Activated naive CD8-positive, alpha-beta T cell treated with anti-CD3 and anti-CD28 coated beads, Interleukin-2, amount 50 U/mL, for 16 hours (primary cell): ENCODE results near the gene ARHGAP6.
"Not testable (repeated sequence)": the region's sequence is repeated elsewhere in the genome, so short reads cannot be mapped to it uniquely, and the experiment has no call there.

Source experiments
- DNase-seq: peaks from one replicate; pipeline ENCODE4 v3.0.0-alpha.2; 2020; ENCODE audit warnings: low read depth, low spot score

The ARHGAP6 gene

DNA sequence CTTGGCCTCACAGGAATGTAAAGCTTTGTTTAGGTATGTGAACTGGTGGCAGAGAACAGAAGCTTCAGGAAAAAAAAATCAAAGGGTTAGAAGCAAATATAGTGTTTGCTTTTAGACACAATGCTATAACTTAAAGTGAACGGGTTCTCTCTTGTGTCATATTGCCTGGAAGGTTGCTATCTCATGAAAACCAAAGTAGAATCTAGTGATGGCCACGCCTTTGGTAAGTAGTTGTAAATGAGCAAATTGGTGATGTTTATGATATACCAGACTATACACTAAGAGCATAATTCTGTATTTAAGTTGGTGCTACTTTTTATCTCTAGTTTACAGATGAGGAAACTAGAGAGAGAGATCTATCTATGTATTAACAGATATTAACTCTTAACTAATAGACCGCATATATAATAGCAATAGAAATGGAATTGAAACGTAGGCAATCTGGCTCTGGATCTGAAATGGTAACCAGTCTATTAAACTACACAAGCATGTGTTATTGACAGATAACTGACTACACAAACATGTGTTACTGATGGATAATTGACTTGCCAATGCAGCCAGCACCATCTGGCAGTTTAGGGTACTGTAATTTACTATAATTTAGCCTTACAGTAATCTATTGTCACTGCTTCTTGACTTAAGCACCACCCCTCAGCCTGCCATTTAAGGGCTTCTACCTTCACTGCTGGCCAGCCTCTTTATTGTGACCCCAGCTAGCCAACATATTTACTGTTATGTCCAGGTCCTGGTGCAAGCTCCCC is 513.7 kb downstream of the ARHGAP6 start:
- no peak for DNase-seq

DNA sequence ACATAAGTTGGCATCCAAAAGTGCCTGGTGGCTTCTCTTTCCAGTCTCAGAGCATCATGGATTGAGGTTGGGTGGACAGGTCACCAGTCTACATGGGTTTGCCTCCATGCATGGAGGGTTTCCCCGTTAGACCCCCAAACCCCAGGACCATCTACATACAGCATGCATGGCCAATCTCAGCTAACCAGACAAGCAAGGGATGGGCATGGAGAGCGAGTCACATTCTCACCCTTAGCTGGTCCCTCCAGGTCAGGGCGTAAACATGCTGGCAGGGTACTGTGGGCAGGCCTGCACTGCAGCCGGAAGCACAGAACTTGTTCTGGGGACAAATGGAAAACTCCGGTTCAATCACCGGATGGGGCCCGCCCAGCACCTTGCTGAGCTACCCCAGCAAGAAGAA is 517.3 kb downstream of the ARHGAP6 start:
- DNase-seq: no peak

DNA sequence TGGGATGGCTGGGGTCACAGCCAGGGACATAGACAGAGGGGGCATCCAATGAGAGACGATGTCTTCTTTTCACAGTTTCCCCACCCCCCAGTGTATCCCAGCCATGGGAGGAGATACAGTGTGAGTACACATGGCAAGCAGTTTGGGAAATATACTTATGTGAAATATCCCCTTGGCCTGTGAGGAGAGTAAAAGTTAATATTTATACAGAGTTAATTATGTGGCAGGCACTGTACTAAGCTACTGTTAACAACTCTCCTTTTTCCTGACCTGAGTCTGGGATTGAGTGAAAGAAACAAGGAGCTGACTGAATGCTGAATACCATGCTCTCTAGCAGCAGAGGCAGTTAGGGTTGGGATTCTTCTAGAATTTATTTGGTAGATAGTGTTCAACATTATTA is 519.3 kb downstream of the ARHGAP6 start:
- no peak for DNase-seq

DNA sequence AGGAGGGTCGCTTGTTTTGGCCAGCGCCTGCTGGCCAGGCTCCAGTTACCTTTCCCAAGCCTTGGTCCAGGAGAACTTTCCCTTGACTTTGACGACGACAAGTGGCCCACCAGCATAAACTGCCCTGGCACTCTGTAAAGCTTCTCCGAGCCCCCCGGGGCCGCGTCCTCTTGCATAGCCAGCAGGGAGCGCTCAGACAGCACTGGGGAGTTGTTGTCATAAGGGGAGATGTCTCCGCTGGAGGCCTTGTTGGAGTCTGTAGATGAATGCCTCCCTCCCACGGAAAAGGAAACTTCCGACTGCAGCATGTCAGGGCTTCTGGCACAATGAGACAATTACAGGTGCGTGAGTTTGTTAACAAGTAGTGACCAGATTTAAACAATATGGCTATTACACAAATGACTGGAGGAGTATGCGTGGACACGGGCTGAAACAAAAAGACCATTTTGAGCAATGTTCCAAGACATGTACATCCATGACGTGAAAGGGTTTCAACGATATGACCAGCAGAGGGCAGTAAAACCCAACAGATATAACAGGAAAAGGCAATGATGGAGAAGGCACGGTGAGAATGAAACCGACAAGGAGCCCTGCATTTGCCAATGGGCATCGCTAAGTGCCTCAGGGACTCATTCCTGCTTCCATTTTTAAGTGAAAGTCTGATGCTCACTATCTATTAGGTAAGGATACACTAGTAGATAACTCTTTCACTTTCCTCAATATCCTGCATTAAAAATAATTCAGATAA is 521.6 kb downstream of the ARHGAP6 start:
- DNase-seq: no peak

DNA sequence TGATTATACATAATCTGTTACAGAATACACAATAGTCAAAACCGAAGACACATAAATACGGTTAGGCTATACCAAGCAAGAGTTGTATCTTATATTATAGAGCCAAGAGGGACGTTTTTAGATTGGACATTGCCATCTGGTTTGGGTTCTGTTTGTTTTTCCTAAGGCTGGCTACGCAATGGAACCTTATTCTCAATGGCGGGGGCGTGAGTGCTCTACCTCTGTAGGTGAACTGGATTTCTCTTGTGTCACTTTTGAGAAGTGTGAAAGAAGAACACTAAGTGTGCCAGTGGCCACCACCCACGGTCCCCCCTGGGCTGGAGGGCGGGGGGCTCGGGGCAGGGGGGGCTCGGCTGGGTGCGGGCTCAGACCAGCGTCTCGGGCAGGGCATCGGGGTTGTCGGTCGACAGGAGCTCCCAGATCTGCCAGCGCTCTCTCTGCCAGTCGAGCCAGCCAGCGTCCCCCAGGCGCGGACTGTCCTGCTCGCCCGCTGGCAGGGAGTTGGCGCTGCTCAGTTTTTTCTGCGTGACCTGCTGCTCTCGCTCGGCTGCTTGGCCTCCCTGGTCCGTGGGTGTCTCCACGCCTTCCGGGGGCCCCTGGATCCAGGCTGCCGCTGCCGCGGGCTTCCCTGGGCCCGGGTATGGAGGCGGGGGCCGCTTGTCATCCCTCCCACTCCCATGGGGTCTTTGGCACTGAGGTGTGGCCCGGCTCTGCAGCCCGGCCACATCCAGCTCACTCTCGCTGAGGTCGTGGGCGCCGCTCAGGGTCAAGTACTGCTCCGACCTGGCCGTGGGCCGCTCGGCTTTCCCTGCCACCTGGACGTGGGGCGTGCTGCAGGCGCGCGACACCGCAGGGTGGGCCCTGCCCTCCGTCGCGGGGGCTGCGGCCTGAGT is 527.0 kb downstream of the ARHGAP6 start:
- DNase-seq: no peak

DNA sequence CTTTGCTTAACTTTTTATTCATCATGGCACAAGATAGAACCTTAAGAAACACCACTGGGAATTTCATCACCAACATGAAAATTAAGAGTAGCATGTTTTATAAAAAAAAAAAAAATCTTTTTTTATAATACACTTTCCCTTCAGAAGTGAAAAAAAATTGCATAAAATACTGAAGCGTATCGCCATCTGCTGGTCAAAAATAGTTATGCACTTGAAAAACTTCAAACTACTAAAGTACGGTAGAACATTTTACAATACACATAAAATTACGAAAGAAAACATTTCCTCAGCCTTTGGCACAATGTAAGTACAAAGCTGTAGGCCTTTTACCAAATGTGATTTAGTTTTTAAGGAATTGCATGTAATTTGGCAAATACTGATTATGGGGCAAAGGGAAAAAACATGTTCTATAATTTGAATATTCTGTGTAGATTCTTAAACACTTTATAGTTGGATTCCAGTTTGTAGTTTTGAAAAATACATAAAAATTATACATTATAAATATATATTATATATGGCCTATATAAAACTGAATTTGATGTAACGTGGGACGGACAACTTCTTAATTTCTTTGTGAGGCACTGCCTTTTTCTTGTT is 528.1 kb downstream of the ARHGAP6 start:
- no peak for DNase-seq

DNA sequence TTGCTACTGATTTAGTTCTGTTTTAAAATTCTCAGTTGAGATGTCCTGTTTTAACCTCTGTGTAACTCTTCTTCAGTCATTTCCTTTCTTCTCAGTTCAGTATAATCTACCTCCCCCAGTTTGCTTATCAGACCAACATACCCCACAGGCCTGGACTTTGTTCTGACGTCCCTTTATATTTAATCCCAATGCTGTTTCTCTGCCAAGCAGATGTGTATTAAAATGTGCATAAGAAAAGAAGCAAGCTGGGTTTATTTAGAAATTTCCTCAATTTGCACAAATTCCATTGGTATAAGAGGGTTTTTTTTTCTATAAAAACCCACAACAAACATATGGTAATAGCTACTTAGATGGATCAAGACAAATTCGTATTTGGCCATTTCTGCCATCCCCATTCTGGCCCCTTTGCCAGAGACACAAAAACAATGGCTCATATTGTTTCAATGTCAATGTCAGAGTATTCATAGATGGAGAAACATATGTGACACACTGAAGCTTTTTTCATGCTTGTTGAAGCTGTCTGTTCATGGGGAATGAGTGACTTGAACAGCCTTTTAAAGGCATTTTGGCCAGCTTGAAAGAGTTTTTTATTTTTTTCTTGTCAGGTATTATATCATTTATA is 530.0 kb downstream of the ARHGAP6 start:
- no peak for DNase-seq

DNA sequence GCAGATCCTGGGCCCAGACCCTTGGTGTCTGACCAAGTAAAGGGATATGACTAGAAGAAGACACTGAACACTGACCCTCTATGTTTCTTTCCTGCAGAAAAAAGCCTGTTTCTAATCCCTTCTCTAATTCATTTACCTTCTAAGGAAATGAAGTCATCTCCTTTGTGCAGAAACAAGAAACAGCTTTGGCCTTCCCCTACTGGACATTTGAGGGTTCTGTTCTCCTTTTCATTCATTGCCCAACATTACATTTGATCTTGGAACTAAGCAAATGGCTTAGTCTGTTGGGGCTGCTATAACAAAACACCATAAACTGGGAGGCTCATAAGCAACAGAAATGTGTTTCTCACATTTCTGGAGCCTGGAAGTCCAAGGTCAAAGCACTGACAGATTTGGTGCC is 534.6 kb downstream of the ARHGAP6 start:
- DNase-seq: no peak

DNA sequence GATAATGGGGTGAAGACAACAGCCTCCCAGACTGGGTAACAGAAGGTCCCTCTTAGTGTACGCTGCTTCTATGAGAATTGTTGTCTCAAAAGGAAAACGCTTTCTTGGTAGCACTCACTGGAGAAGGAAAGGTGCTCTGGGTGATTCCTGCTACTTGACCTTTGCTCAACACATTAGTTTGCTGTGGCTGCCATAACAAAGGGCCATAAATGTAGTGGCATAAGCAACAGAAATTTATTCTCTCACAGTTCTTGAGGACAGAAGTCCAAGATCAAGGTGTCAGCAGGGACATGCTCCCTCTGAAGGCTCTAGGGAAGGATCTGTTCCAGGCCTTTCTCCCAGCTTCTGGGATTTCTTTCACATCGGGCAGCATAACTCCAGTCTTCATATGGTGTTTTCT is 535.6 kb downstream of the ARHGAP6 start:
- DNase-seq: no peak

DNA sequence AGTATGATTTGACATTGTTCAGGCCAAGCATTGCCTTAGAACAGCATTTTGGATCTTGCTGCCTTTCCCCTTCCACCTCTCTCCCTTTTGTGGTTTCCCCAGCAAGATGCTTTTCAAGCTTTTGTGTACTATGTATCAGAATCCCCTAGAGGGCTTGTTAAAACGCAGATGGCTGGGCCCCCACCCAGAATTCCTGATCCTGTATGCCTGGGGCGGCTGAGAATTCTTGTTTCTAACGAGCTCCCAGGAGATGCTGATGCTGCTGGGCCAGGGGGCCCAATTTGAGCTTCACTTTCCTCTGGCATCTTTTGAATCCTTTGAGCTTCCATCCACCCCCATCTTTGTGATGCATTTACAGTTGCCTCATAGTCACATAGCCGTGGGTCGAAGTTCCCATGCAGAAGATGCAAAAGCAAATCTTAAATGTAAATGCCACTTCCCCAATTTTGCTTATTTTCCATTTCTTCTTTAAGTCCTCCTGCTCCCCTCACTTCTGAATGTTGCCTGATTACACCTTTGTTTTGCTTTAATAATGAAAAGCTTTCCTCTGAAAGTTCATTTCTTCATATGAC is 536.1 kb downstream of the ARHGAP6 start:
- DNase-seq: no peak

DNA sequence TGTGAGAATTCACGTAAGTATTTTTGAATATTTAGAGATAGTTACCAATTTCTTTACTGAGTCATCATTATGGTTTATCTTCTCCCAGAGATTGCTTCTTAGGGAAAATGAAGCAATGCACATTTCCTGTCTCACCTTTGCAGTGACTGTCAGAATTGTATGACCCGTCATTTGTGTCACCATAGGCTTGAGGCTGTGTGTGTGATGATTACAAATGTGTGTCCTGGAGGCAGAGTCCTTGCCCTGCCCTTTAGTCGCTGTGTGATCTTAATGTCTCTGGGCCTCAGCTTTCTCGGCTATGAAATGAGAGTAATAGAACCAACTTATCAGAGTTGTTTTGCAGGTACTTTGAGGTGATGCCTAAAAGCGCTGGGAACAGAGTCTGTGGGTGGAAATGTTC is 540.7 kb downstream of the ARHGAP6 start:
- DNase-seq: no peak

DNA sequence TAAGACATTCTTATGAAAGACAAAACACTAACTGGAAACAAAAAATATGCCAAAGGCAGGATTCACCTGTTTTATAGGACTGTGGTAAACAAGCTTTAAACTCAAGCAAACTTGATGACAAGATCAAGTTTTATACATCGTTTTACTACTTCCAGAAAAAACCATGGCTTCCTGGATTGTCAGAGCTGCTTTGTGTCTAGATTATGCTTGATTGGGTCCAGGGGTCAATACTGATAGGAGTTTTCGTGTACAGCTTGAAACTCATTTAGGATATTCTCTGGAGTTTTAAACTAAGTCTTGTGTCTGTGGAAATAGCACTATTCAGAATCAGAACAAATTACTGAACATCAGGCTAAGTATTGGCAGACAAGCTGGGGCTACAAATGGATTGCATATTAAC is 541.6 kb downstream of the ARHGAP6 start:
- DNase-seq: no peak

DNA sequence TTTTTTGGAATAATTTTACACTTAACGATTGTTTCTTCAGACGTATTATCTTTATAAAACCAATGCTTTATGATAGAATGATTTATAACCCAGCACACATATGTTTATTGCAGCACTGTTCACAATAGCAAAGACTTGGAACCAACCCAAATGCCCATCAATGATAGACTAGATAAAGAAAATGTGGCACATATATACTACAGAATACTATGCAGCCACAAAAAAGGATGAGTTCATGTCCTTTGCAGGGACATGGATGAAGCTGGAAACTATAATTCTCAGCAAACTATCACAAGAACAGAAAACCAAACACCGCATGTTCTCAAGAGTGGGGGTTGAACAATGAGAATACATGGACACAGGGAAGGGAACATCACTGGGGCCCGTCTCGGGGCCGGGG is 542.6 kb downstream of the ARHGAP6 start:
- DNase-seq: not testable (repeated sequence)

DNA sequence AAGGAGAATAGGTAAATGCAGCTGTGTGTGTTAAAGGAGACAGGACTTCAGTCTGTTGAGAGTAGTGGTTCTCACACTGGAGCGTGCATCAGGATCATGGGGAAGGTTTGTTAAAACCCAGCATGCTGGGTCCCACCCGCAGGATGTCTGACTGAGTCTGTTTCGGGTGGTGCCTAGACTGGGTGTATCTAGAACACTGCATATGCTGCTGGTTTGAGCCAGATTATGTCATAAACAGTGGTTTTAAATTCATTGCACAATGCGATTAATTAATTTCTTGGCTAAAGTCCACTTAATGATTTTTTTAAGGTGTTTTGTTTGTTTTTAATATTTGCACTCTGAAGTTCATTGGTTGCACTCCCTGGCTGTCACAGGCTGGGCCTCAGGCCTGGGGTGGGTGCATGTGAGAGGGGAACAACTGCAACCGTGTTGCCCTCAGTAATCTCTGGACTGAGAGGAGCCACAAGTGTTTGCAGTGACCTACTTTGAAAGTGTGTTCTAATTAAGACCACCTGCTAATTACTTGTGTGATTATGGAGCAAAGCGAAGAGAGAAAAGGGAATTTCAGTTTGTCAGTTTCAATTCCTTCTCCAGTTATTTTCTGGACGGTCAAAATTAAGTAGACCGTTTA is 546.3 kb downstream of the ARHGAP6 start:
- no peak for DNase-seq

DNA sequence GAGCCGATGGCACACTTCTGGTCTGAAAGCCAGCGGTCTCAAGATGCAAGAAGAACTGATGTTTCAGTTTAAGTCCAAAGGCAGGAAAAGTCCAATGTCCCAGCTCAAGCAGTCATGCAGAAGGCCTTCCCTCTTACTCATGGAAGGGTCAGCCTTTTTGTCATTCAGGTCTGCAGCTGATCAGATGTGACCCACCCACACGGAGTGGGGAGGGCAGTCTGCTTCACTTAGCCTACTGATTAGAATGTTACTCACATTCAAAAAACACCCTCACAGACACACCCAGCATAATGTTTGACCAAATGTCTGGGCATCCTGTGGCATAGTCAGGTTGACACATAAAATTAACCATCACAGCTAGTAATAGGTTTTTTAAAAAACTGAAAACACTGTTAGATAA is 548.0 kb downstream of the ARHGAP6 start:
- no peak for DNase-seq

DNA sequence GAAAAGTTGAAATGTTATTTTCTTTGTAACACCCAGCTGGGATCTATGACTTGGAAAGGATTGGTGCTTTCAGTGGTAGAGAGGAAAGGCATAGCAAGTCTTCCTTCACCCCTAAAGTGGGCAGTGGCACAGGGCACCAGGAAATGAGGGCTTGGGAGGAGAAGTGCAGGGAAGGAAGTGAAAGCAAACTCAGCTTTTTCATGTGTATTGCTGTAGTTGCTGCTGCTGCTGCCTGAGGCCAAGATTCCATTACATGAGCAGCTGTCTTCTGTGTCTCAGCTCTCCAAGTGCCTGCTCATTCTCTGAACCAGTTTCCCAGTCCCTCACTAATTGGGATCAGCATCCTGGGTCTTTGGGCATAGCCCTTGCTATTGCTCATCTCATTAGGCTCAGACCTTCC is 552.0 kb downstream of the ARHGAP6 start:
- no peak for DNase-seq

DNA sequence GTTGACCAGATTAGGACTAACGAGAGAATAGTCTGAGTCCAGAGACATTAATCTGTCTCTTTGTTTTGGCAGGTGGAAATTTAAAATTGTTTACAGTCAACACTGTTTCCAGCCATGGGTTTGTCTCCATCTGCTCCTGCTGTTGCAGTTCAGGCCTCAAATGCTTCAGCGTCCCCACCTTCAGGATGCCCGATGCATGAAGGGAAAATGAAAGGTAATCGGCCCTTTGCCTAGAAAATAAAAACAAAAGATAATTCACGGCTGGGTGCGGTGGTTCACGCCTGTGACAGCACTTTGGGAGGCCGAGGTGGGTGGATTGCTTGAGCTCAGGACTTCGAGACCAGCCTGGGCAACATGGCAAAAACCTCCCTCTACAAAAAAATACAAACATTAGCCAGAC is 553.8 kb downstream of the ARHGAP6 start:
- DNase-seq: no peak

DNA sequence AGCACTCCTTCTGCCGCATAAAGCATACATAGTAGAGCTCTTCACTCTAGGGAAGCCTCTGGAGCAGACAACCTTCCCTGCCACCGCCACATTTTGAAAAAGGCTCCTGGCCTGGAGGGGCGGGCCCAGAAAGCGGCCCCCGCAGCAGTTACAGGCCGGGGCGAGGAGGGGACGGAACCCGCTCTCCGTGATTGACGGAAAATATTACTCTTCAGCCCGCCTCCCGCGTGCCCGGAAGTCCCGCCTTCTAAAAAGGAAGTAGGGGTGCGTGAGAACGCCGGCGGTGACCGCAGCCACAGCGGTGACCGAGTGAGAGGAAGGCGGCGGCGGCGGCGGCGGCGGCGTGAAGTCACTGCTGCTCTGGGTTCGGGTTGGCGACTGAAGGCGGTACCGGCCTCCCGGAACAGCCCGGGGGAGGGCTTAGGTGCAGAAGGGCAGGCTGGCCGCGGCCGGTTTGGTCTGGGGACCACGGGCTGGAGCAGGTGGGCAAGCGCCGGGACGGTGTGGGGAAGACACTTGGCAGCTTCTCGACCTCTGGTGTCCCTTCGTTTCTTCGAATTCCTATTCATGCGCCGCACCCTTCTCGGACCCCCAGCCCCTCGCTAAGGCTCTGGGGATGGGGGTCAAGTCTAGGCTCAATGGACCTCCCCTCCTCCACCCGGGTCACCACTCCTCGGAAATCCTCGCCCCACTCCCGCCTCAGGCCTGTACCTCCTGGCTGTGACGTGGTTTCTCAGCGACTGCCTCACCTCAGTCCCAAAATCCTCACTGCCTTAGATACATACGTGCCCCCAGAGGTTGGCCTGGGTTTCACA is 554.5 kb downstream of the ARHGAP6 start, which contains the start of gene HCCS:
HCCS (plus strand) TSS at position 296 of the 815 bp plus-strand sequence. CDS start 729 bp downstream, outside the sequence.
- DNase-seq: peak; percentile 56

DNA sequence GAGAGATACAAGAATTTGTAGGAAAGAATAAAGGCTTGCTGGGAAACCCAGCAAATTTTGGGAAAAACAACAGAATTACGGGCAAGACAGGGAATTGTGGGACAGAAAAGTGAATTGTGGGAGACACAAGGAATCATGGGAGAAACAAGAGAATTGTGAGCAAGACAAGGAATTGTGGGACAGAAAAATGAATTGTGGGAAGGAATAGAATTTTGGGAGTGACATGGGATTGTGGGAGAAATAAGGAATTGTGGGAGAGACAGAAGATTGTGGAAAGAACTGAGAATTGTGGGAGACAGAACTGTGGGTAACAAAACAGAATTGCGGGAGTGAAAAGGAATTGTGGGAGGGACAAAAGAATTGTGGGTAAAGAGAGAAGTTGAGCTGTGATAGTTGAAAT is 555.8 kb downstream of the ARHGAP6 start:
- no peak for DNase-seq
